Uterine smooth muscle cell (primary cell): ENCODE results near the gene C2orf78. TPM values are rescaled to one million over a fixed set of nuclear protein-coding genes. Genes with fewer than 3 reads are reported as not detected.

Experiments
- total RNA-seq: library from RNA; depleted of rRNA; stranded (reverse); fragments of >200 nt; gene quantifications from 2 replicates; pipeline ENCODE4 v1.2.3, GENCODE V29; 2014

C2orf78 gene, protein sequence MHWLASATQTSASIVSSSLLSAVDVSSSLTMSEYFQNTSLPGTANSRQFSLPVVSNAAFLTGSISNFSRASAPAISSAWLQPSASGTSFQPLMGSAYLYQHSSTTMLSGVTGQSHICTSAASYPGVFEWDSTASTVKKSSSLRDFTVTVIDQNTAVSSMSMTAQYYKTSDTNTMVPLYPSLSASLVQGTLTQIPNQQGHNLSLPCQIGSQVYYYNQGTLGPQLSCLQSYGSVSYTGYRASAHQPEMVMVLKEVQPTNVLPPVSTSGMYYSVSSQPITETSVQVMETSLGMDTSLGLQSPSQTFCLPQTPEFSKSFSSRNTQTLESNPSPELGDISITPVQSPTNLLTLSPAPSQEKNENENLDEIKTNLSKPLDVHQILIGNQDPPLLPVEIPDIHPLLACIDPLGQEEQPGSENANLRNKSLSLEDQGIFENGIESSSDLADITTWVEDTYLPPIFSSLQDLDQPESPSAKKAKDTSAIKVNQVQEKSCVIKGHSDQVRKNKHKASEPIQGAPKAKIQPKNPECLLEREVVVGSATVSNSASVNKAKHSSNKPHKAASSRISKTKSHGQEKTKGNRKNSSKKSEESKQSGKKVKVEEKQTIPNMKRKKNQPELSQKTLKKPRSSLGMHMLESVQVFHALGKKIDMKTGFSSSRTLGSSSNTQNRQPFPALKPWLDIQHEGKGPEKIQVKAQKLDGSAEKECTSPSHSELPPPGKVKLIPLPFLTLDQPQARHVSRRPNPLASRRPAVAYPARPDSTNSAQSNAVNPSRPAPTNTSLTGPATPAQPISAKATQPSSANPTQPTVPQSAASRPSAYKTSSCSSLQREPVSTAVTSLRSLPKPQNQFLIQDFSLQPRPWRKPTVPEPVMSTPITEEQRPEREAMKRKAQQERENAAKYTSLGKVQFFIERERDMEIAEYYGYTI
- total RNA-seq: not detected in 2 replicates

GRCh38 chr2:73783883-73784282, at the start of gene C2orf78:
C2orf78 (plus strand) TSS chr2:73784183; CDS start chr2:73784310, 127 bp downstream.

GRCh38 chr2:73736855-73737779, 46.9 kb upstream of the C2orf78 start, which contains the start of gene TPRKB:
TPRKB (minus strand) TSS chr2:73737345; CDS start chr2:73734569, 2,776 bp downstream.

DNA sequence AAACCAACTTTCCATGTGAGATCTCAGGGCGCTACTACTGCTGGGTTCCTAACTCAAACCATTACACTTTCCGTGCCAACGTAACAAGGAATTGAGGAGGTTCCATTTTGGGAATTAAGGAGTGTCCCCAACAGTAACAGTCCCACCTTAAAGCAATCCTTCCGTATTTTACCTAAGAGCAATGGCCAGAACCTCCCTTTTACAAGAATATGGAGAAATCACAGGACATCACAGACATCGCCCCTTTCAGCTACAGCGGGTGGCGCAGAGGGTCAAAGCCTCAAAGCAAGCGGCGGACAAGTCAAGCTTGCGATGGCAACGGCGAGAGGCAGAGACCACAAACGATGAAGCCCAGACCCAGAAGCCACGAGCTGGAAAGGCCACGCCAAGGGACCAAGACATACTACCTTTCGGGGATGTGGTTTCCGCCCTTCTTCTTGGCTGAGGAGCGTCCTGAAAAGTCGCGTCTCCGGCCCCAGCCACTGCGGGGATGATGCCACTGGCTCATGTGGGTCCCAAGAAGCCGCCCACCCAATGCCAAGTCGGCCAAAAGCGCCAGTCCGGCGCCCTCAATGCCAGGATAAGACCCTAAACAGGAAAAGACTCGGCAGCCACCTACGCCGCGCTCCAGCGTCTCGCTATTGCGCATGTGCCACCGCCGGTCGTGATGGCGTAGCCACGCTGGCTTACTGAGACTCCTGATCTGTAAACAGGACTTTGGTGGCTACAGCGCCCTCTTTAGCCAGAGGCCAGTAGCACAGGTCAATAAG, 4.3 kb upstream of the C2orf78 start, which contains the start of gene DUSP11:
Gene DUSP11, minus strand, starts transcription at position 637 of the 770 bp plus-strand sequence. Its CDS starts 129 bp downstream, at position 508.

GRCh38 chr2:73828818-73829570, 45.0 kb downstream of the C2orf78 start, which contains the start of gene STAMBP:
STAMBP (plus strand) TSS chr2:73828961; CDS start chr2:73830857, 1,896 bp downstream.

Other genes with a start within 250 kb of the C2orf78 start
- not detected in 2 replicates for gene NAT8, start 141.8 kb upstream of the C2orf78 start, total RNA-seq
- gene TPRKB, start 46.8 kb upstream of the C2orf78 start, total RNA-seq: 17.6 and 54.6 TPM in 2 replicates
- 23.7 and 26.9 TPM in 2 replicates for gene DUSP11, start 4.1 kb upstream of the C2orf78 start, total RNA-seq
- gene STAMBP, start 44.8 kb downstream of the C2orf78 start, total RNA-seq: 22.1 and 23.0 TPM in 2 replicates
- 2.9 and 6.2 TPM in 2 replicates for gene ACTG2, start 108.8 kb downstream of the C2orf78 start, total RNA-seq
- gene DGUOK, start 142.7 kb downstream of the C2orf78 start, total RNA-seq: 52.6 and 55.7 TPM in 2 replicates
- 2.9 and 4.2 TPM in 2 replicates for gene TET3, start 200.7 kb downstream of the C2orf78 start, total RNA-seq